Sigmoid colon (tissue), 4 donors: ENCODE results near the gene CHST8.

ENCODE experiments used
- EP300 ChIP-seq, 4 donors: sonication (generic); formaldehyde crosslinking; IDR thresholded peaks; one replicate each; pipeline ENCODE4 v1.6.1; 2017; ENCODE audit warnings: antibody characterized with exemption in 4 of 4
- POLR2A ChIP-seq, 2 donors: fragments of 450-650 bp; IDR thresholded peaks; one replicate each; pipeline ENCODE4 v1.6.1; 2016; ENCODE audit warnings: antibody characterized with exemption in 2 of 2, mild to moderate bottlenecking in 2 of 2, moderate library complexity in 2 of 2
- POLR2AphosphoS5 ChIP-seq, 4 donors: sonication (generic); formaldehyde crosslinking; IDR thresholded peaks; one replicate each; pipeline ENCODE4 v1.6.1; 2017; ENCODE audit warnings: antibody characterized with exemption in 4 of 4
- TF ChIP-seq, protein P1 (sequence below), 4 experiments: fragments of 450-650 bp in 3 of 4; fragments of 200-600 bp in 1 of 4; IDR thresholded peaks; one replicate each; pipeline ENCODE4 v1.5.1; 2016 to 2019; ENCODE audit warnings: antibody characterized with exemption in 4 of 4, mild to moderate bottlenecking in 3 of 4, moderate library complexity in 2 of 4

DNA sequence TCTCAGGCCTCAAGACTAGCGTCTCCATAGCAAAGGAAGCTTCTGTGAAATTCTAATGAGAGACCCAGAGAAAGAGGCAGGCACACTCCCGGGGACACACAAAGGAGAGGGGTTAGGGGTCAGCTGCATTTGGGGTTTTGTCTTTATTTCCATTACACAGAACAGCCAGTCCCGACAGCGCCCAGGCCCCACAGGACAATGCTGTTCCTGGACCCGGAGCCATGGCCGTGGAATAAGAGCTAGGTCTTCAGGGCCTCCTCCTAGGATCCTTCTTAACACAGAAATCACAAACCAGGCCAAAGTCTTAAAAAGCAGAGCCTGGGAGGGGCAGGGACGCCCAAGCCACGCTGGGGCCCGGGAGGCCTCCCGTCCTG is 197.7 kb downstream of the CHST8 start:
- TF ChIP-seq POLR2AphosphoS5 (IDR thresholded peaks at IDR 0.05) (no peak), POLR2A (IDR thresholded peaks at IDR 0.05) (no peak), EP300 (IDR thresholded peaks at IDR 0.05) (no peak)
- TF ChIP-seq, protein P1, sequence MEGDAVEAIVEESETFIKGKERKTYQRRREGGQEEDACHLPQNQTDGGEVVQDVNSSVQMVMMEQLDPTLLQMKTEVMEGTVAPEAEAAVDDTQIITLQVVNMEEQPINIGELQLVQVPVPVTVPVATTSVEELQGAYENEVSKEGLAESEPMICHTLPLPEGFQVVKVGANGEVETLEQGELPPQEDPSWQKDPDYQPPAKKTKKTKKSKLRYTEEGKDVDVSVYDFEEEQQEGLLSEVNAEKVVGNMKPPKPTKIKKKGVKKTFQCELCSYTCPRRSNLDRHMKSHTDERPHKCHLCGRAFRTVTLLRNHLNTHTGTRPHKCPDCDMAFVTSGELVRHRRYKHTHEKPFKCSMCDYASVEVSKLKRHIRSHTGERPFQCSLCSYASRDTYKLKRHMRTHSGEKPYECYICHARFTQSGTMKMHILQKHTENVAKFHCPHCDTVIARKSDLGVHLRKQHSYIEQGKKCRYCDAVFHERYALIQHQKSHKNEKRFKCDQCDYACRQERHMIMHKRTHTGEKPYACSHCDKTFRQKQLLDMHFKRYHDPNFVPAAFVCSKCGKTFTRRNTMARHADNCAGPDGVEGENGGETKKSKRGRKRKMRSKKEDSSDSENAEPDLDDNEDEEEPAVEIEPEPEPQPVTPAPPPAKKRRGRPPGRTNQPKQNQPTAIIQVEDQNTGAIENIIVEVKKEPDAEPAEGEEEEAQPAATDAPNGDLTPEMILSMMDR (IDR thresholded peaks at IDR 0.05), result no peak
